Activated T-cell treated with anti-CD3 and anti-CD28 coated beads for 48 hours (primary cell): ENCODE results near the gene WDR46.
"Not testable (repeated sequence)": the region's sequence is repeated elsewhere in the genome, so short reads cannot be mapped to it uniquely, and the experiment has no call there.

Experiments used
- DNase-seq: peaks from one replicate; pipeline ENCODE4 v3.0.0-alpha.2; 2020; ENCODE audit warnings: low read depth

WDR46 gene

DNA sequence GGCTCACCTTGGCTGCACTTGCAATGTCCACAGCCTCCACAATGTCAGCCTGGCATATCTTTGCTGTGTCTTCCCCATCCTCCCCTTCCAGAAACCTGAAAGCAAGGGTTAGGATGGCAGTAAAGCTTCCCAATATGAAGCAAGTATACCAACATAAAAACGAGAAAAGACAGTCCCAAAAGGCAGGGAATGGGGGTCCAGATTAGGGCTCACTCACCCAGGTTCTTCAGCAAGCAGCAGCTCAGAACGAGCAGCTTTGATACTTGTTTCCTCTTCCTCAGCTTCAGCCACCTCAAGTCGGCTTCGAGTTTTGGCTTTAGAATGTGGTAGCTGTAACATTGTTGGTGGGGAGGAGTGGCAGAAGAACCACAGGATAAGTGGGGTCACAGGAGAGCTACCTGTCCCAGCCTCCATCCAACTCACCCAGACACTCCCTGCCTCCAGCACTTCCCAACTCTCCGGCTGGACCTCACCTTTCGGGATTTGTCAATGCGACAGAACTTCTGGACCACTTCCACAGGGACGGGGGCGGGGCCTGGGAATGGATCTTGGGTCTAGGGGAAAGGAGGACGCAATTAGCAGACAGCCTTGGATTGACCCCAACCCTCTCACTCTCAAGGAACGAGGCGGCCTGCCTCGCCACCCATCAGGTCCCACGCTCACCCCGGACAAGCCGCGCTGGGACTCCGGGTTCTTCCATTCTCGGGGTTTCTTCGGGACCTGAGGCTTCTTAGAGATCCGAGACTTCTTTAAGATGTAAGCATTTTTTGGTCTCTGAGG, 708 bp downstream of the WDR46 start:
- DNase-seq = no peak

DNA sequence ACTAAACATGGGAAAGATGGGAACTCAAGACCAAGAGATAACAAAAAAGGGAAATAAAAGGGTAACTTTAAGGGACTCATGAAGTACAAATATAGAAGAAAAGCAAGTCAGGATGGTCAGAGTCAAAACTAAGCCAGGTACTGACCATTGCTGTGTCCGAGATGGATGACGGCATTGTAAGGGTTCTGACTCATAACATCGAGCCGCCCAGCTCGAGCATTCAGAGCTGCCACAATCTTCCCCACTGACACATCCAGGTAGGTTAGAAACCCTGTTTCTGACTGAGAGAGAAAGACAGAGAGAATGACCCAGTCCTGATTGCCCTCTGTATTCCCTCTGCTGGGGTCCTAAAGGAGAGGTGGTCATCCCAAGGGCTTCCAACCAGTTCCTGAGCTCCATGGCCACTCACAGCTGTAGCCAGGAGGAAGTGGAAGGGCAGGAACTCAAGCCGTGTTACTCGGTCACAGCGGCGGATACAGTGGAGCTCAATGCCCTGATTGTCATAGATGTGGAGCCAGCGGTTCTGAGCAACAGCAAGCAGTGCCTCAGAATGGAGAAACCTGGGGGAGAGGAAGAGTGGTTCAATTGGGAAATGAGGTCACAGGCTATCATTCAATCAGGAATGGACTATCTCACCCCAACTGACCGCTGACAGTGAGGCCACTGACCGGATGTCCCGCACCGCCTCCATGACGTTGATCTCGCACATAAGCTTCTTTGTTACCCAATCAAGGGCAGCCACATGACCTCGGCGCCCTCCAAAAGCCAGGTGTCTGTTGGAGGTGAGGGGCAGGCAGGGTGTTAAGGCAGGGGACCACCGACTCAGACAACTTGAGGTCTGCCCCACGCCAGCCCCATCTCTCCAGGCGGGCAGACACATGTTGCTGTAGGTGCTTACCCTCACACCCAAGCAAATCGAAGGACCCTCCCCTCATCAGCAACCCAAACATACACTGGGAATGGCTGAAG, 1.8 kb downstream of the WDR46 start:
- no peak for DNase-seq

DNA sequence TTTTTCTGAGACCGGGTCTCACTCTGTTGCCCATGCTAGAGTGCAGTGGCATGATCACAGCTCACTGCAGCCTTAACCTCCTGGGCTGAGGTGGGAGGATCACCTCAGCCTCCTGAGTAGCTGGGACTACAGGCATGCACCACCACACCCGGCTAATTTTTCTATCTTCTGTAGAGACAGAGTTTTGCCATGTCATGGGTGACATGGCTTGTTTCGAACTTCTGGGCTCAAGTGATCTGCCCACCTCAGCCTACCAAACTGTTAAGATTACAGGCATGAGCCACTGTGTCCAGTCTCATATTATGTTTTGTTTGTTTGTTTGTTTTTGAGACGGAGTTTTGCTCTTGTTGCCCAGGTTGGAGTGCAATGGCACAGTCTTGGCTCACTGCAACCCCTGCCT, 3.8 kb downstream of the WDR46 start:
- DNase-seq = not testable (repeated sequence)

DNA sequence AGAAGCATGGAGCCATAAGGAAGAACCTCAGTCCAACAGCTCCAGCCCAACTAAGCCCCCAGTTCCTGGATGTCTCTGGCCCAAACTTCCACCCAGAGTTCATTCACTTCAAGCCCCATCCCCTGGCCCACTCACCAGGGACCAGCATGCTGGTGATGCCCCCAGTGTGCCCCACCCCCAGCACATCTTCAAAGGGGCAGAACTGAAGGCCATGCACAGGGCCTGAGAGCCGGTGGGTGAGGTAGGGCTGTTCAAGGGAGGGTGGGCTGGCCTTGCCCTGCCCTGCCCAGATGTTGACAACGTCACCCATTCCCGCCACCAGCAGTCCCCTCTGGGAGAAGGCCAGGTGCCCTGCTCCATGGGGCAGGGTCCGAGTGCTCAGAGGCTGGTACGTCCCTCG, 8.5 kb downstream of the WDR46 start:
- DNase-seq = no peak

- no peak for DNase-seq
Measured at GRCh38 chr6:33279971-33280511, 9.0 kb downstream of the WDR46 start.

DNA sequence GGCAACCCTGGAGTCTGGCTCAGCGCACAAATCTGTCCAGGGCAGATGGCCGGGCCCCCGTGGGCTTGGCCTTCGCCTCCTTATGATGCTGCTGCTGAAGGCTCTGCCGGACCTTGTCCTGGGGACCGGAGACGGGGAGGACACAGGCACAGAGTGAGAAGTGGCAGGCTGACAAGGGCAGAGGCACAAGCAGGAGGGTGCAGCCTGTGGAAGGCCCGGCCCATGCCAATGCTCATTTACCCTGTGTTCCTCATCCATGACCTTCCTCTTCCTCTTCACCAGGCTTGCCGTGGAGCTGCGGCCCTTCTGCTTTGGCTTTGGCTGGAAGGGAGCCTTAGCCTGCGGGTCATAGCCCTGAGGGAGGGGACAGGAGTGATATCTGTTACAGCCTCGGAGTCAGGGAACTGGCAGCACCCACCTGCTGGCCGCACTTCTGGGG, 9.8 kb downstream of the WDR46 start:
- no peak for DNase-seq

DNA sequence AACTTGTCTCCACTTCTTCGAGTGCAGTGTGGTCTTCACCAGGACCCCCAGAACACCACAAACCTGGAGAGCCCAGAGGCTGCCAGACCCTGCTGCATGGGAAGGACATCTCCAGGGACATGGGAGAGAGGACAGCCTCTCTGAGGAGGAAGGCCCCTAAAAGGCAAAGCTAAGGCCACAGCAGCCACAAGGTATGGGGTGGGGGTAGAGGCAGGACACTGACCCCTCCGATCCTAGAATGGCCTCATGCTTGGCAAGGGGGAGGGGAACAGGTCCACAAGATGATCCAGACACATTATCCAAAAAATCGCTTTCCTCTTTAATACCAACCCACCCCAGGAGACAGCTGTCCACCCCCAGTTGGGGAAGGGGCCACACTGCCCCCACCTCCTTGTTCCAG, 10.2 kb downstream of the WDR46 start:
- no peak for DNase-seq

DNA sequence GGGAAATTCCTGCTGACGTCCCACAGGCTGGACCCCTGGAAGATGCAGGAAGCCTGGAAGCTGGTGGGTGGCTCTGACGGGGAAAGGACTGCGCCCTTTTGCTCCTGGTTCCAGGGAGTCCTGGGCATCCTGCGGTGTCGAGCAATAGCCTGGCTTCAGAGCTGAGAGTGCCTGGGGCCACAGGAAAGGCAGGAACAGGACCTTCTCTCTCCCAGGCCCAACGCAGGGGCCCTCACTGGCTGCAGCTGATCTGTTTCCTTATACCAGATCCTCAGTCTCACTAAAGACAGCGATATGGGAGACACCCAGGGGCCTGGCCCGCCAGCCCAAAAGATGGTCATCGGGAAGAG, 10.7 kb downstream of the WDR46 start:
- no peak for DNase-seq

DNA sequence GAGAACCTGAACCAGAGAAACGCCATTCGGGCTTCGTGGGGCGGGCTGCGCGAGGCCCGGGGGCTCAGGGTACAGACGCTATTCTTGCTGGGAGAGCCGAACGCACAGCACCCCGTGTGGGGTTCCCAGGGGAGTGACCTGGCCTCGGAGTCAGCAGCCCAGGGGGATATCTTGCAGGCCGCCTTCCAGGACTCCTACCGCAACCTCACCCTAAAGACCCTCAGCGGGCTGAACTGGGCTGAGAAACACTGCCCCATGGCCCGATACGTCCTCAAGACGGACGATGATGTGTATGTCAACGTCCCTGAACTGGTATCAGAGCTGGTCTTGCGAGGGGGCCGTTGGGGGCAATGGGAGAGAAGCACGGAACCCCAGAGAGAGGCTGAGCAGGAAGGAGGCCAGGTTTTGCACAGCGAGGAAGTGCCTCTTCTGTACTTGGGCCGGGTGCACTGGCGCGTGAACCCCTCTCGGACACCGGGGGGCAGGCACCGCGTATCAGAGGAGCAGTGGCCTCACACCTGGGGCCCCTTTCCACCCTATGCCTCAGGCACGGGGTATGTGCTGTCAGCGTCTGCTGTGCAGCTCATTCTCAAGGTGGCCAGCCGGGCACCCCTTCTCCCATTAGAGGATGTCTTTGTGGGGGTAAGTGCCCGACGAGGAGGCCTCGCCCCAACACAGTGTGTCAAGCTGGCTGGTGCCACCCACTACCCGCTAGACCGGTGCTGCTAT, 11.2 kb downstream of the WDR46 start:
- peak; percentile 30 for DNase-seq

- DNase-seq = peak; percentile 87
Measured at GRCh38 chr6:33276864-33277662, 12.0 kb downstream of the WDR46 start, which contains the start of gene B3GALT4. B3GALT4 (plus strand) TSS chr6:33277123; CDS start chr6:33277420, 297 bp downstream.

DNA sequence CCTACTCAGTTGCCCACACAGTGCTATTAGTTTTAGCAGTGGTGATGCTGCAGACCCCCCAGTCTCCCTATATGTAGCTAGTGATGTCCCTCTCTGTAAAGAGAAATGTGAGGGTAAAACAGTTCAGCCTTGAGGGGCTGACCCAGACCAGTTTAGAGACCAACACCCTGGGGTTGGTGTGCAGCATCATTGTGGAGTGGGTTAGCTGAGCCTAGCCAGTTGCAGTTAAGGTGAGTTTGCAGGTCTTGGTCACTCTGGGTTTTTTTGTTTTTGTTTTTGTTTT, 12.5 kb downstream of the WDR46 start:
- DNase-seq = no peak

- DNase-seq = not testable (repeated sequence)
Measured at GRCh38 chr6:33275795-33276580, 13.1 kb downstream of the WDR46 start.

DNA sequence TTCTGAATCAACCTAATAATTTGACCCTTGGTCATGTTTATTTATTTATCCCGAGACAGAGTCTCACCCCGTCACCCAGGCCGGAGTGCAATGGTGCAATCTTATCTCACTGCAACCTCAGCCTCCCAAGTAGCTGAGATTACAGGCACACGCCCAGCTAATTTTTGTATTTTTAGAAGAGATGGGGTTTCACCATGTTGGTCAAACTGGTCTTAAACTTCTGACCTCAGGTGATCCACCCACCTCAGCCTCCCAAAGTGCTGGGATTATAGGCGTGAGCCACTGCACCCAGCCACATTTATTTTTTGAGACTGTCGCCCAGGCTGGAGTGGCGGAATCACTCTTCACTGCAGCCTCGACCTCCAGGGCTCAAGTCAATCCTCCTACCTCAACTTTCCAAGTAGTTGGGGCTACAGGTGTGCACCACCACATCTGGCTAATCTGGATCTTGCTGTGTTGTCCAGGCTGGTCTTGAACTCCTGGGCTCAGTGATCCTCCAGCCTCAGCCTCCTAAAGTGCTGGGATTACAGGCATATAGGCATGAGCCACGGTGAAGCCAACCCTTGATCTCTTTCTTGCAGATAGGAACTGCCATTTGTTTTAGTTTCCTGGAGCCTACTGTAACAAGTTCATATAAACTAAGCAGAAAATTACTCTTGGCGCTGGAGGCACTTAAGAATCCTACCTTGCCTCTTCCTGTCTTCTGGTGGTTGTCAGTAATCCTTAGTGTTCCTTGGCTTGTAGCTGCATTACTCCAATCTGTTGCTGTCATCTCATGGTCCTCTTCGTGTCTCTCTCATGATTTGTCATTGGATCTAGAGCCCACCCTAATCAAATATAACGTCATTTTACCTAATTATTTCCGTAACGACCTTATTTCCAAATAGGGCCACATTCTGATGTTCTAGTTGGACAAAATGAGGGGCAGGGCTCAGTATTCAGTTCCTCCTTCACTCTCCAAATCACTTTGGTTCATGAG, 14.8 kb downstream of the WDR46 start:
- no peak for DNase-seq

- DNase-seq = no peak
Measured at GRCh38 chr6:33273129-33273923, 15.7 kb downstream of the WDR46 start.

GRCh38 chr6:33272275-33273128, 16.5 kb downstream of the WDR46 start:
- DNase-seq = no peak

GRCh38 chr6:33271468-33272274, 17.4 kb downstream of the WDR46 start, which contains the start of the genes RPS18 and VPS52:
RPS18 (plus strand) TSS chr6:33272075; CDS start chr6:33272120, 45 bp downstream.
VPS52 (minus strand) TSS chr6:33271876; CDS start chr6:33271675, 201 bp downstream.
- DNase-seq = peak; percentile 81

- DNase-seq = no peak
Measured at GRCh38 chr6:33271117-33271467, 17.9 kb downstream of the WDR46 start.
